GM08714 (cell line): ENCODE measurements around the gene ARHGAP23.

Experiments used
- H3K4me3 ChIP-seq: fragments of 200-500 bp; sonication (Bioruptor generic); 2 replicates; pipeline ENCODE4 v1.5.1; 2014; ENCODE audit warnings: mild to moderate bottlenecking, low read length, inconsistent platforms
- ZNF274 ChIP-seq: IDR thresholded peaks from 2 replicates; pipeline ENCODE4 v1.6.1; 2012; ENCODE audit warnings: mild to moderate bottlenecking, low read depth, low read length

ARHGAP23 gene, protein sequence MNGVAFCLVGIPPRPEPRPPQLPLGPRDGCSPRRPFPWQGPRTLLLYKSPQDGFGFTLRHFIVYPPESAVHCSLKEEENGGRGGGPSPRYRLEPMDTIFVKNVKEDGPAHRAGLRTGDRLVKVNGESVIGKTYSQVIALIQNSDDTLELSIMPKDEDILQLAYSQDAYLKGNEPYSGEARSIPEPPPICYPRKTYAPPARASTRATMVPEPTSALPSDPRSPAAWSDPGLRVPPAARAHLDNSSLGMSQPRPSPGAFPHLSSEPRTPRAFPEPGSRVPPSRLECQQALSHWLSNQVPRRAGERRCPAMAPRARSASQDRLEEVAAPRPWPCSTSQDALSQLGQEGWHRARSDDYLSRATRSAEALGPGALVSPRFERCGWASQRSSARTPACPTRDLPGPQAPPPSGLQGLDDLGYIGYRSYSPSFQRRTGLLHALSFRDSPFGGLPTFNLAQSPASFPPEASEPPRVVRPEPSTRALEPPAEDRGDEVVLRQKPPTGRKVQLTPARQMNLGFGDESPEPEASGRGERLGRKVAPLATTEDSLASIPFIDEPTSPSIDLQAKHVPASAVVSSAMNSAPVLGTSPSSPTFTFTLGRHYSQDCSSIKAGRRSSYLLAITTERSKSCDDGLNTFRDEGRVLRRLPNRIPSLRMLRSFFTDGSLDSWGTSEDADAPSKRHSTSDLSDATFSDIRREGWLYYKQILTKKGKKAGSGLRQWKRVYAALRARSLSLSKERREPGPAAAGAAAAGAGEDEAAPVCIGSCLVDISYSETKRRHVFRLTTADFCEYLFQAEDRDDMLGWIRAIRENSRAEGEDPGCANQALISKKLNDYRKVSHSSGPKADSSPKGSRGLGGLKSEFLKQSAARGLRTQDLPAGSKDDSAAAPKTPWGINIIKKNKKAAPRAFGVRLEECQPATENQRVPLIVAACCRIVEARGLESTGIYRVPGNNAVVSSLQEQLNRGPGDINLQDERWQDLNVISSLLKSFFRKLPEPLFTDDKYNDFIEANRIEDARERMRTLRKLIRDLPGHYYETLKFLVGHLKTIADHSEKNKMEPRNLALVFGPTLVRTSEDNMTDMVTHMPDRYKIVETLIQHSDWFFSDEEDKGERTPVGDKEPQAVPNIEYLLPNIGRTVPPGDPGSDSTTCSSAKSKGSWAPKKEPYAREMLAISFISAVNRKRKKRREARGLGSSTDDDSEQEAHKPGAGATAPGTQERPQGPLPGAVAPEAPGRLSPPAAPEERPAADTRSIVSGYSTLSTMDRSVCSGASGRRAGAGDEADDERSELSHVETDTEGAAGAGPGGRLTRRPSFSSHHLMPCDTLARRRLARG (N-terminal part only)

DNA sequence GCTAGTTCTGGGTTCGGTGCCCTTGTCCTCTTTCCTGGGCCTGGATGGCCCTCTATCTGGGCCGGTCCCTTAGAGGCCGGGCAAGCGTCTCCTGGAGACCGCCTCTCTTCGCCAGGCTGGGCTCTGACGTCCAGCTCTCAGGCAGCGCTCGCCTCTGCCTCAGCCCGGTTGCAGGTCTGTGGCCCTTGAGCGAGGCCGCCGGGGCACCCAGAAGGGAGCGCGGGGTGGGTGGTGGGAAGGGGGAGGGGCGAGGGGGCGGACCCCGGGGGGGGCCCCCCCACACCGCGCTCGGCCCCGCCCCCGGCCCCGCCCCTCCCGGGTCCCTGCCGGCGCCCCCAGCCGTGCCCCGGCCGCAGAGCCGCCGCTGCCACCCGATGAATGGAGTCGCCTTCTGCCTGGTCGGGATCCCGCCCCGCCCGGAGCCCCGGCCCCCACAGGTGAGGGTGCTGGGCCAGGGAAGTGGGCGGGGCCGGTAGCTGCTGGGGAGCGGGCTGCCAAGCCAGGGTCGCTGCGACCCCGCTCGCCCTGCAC, at the start of gene ARHGAP23:
ARHGAP23 (plus strand) TSS at position 353 of the 531 bp plus-strand sequence; CDS start at position 375, 22 bp downstream.
- no peak for TF ChIP-seq ZNF274
- H3K4me3 ChIP-seq = peak within 1 kb of the TSS; percentile 69; the same call in 1 of the 2 replicates

DNA sequence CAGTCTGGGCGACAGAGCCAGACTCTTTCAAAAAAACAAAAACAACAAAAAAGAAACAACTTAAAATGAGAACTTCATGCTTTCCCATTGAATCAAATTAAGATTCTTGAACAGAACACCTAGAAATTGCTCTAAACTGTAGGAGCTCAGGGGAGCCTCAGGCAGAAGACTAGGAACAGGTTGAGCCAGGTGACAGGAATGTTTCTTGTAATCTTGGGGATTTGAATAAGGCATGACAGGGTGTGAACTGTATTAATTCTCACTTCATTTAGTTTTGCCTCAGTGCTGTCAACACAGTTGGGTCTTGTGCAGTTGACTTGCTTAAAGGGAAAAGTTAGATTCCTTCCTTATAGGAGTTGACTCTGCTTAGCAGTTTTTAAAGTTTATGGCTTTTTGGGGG, 48.8 kb upstream of the ARHGAP23 start:
- TF ChIP-seq ZNF274 = no peak
- no peak overlapping the region for H3K4me3 ChIP-seq

DNA sequence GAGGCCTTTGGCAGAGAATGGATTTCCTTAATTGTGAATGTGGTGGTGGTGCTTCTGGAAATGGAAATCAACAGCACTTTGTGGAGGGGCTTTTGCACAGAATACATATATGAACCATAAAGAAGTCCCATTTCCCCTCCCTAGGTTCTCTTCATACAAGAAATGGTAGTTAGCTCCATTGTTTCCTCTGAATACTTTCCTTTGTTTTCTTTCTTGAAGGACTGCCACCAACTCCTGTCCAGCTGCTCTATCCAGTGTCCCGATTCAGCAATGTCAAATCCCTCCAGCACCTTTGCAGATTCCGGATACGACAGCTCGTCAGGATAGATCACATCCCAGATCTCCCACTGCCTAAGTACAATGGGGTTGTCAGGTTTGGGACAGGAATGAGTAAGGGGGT, 33.2 kb upstream of the ARHGAP23 start:
- TF ChIP-seq ZNF274 = no peak

DNA sequence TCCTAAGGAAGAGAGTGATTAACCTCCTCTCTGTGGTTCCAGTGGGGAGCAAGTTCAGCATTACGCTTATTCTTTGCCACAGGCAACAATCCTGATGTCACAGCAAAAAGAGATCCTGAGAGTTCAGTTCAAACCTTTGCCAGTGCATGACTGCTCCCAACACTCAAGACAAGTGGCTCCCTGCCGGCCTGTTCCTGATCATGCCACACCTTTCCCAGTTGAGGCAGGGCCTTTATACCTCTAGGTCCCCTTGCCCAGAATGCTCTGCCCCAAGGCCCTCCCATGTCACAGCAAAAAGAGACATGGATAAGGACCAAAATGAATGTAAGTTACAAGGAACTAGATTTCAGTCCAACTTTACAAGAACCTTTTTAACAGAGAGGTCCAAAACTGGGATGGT, 31.0 kb upstream of the ARHGAP23 start:
- H3K4me3 ChIP-seq = no peak overlapping the region
- TF ChIP-seq ZNF274 = no peak

More for the DNA sequence above, 33.2 kb upstream of the ARHGAP23 start:
- no peak overlapping the region for H3K4me3 ChIP-seq

DNA sequence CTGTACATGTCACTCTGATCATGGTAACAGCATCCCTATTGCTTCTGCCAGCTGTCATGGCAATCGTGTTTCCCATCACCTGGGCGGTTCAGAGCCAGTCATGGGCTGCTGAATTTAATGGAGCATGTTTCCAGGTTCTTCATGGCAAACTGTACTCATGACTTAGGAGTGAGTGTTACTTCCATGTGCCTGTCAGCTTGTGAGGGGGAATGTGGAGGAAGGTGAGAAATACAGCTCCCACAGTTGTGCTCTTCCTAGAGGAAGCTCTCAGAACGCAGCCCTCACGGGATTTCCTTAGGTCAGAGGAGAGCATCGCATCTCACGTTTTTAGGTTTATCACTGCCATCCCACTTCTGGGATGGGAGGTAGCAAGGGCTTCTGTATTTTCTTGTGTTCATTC, 28.0 kb upstream of the ARHGAP23 start:
- no peak overlapping the region for H3K4me3 ChIP-seq
- no peak for TF ChIP-seq ZNF274

DNA sequence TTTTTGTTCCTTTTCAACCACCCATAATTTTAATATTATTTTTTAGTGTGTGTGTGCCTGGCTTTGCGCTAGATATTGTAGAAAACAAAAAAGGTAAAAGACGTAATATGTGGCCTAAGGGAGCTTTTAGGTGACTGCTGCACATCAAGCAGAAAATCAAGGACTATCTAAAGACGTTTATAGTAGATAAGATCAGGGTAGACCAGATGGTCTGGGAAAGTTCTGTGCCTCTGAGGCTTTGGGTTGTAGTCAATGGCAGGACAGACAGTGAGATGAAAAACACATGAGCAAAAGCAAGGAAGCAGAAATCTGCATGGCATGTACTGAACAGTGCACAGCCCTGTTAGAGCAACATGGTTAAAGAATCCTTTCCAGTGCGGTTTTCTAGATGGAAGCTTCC, 26.8 kb upstream of the ARHGAP23 start:
- no peak for TF ChIP-seq ZNF274
- H3K4me3 ChIP-seq = no peak overlapping the region

DNA sequence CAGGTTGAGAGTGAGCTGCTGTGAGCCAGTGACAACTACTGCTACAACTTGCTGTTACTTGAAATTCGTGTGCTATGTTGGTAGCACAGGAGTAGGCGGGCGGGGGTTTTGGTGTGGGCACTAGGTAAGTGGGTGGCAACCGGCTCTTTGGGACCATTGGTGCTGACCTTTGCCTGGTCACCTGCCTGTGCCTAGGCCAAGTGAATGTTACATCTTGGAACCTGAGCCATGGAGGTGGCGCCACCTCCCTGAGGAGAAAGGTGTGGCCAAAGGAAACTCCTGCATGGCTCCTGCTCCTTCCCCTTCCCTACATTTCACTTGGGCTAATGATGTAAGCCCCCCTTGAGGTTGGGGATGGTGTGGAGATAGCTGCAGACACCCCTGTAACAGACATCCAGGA, 25.4 kb upstream of the ARHGAP23 start:
- TF ChIP-seq ZNF274 = no peak
- H3K4me3 ChIP-seq = no peak overlapping the region

DNA sequence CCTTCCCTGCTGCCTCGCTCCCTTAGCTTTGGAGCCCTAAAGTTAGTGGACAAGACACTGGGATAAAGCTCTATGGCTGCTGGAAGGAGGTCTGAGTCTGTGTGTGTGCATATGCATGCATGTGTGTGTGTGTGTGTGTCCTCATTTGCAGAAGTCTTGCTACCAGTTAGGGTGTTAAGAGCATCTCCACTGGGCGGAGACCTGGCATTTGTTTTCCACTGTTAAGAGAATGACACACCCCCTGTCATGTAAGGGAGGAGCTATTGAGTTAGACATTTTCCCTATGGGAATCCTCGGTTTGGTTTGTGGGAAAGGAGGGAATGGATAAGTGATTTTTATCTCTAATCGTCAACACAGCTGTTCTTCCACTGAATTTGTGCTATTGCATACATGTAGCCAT, 24.8 kb upstream of the ARHGAP23 start:
- H3K4me3 ChIP-seq = no peak overlapping the region
- TF ChIP-seq ZNF274 = no peak

DNA sequence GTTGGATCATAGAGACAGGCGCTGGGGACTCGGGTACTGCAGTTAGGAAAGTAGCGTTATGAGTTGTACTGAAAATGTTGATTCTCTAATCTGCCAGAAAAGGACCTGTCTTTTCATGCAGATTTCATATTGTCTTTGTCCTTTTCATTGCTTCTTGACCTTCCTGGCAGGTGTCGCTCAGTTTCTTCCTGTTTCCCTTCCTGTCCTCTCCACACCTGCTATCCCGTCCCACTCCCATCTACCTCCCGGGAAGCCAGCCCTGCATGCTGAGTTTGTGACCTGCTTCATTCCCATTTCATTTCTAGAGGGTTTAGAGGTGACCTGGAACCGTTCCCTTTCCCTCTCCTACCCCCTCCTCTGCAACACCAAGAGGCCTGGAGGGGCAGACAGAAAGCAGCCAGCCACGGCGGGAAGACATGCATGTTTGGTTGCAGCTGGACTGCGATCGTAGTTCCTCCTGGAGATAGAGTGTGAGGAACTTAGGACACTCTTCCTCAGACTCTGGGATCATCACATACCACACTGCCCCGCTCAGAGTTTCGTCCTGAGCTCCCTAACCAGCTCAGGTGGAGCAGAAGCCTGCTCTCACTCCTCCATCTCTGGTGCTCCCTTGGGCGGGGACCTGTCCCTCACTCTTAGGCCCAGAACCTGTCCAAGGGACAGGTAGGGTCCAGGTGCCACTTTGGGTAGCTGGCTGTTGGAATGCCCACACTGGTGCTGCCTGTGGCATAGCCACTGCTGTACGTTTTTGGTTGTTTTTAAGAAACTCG, 23.9 kb upstream of the ARHGAP23 start:
- TF ChIP-seq ZNF274 = no peak
- no peak overlapping the region for H3K4me3 ChIP-seq

DNA sequence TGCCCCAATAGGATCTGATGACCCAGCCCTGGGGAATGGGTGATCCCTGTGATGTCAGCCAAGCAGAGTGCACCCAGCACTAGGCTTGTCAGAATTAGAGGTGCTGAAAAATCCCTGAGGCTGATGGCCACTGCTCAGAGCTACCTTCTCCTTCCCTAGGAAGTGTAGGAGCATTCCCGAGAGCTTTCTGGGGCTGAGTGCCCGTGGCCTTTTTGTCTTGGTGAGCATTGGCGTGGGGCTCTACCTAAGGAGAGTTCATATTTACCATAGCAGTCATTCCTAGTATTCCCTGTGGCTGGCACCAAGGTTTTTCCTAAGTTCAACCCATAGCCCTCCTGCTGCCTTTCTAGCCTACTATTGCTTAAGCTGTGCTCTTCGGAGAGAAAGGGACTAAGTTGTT, 22.6 kb upstream of the ARHGAP23 start:
- TF ChIP-seq ZNF274 = no peak
- no peak overlapping the region for H3K4me3 ChIP-seq

DNA sequence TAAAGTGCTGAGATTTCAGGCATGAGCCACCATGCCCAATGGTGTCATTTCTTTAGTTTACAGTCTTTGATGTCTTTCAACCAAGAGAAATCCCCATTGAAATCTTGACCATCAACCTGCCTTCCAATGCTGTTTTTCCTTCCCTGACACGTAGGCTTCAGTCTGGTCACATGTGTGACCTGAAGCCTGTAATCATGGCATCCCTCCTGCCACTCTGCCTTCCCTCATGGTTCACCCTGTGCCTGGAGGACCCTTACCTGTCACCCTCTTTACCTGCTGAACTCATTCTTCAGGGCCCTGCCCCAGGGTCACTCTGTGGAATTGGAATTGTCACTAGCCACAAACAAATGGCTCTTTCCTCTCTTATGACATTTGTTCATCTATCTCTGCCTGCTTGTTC, 18.1 kb upstream of the ARHGAP23 start:
- TF ChIP-seq ZNF274 = no peak
- H3K4me3 ChIP-seq = no peak overlapping the region

DNA sequence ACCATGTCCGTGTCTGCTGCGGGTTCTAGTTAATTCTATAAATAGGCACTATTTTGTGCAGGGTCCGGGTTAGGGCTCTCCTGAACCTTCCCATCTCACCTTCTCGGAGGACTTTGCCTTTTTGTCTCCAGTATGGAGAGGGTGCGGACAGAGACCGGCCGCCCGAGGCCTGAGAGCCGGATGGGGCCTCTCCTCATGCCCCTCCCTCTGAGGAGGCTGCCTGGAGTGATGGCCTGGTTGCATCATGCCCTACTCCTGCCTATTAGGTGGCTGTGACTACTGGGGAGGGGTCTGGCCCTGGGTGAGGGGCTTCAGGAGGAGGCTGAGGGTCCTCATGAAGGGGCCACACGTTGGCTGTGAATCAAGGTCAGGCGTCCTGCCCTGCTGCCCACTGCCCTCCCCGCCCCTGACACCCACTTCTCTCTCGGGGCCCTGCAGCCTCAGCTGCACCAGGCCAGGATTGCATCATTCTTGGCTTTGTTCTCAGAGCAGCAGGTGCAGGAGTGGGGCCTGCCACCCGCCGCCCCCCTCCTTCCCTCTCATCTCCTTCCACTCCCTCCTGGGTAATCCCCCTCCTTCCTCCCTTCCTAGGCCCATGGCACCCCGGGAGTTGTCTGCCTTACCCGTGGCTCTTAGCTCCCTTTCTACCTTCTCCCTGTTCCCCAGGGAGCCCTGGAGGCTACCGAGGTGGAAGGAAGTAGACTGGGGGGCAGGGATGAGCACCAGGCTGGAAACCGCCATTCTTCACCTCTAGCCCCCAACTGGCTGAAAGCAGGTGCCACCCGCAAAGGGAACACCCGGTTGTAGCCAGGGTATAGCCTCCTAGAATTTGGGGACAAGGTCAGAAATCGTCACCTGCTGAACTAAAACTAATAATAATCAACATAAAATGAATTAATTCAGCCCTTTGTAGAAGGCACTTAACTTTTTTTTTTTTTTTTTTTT, 12.7 kb upstream of the ARHGAP23 start:
- TF ChIP-seq ZNF274 = no peak
- no peak overlapping the region for H3K4me3 ChIP-seq
